Measurements from ENCODE around the gene SSBP2.
"Not testable (repeated sequence)": the region's sequence is repeated elsewhere in the genome, so short reads cannot be mapped to it uniquely, and the experiment has no call there.

The SSBP2 gene

DNA sequence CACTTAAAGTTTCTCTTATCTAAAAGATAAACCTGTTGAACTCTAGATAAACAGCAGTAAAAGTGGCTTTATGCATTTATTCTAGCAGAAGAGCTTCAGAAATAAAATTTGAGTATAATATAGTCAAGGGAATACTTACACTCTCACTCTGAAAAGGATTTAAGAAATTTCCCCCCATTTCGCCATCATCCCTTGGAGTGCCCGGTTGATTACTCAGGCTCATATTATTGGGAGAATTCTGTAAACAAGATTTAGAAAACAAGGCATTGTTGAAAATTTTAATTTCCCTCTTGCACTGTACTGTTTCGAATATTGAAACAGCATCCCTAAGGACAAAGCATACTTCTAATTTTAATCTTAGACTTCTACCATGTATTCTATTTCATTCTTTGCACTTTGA is 322.5 kb downstream of the SSBP2 start:
- no peak for DNase-seq (ENCODE audit: low read depth)

DNA sequence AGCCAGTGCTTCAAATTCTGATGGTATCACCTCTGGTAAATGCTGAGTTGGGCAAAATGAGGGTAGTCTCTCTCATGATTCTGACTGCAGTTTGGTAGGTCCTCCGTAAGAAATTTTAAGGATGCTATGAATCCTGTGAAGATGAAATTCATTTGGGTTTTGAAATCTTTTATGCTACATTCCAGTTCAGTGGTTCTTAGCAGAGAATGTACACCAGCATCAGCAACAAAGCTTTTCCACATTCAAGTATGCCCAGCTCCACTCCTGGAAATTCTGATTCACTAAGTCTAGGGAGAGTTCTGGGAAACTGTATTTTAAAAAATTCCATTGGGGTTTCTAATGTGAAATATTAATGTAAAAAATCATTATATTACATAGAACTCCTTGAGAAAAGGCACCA is 323.3 kb downstream of the SSBP2 start:
- DNase-seq (ENCODE audit: low read depth) = no peak

DNA sequence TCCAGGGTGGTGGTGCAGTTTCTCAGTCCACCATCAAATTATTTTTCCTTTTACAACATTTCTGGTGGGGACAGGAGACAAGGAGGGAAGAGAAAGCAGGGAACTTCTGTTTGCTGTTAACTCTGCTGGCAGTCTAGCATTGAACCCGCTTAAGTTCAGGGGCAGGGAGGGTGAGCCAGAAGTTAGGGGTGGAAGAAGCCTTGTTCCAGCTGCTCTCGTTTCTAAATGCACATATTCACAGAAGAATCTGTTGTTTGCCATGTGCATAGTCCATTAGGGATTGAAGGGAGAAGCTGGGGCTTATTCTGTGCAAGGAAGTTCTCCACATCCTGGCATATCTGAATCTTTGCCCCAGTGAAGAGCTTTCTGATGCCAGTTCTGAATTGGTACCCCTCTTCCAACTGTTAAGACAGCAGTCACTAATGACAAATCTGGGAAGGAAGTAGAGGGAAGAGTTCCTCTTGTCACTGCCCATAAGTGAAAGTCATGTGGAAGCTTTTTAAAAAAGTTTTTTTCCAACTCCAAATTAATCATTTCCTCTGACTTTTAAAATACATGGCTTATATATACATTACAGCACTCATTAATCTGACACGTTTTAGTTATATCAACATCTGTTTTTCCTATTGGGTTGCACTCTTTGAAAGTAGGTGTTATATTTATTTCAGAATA is 324.4 kb downstream of the SSBP2 start:
- no peak for DNase-seq (ENCODE audit: low read depth)

DNA sequence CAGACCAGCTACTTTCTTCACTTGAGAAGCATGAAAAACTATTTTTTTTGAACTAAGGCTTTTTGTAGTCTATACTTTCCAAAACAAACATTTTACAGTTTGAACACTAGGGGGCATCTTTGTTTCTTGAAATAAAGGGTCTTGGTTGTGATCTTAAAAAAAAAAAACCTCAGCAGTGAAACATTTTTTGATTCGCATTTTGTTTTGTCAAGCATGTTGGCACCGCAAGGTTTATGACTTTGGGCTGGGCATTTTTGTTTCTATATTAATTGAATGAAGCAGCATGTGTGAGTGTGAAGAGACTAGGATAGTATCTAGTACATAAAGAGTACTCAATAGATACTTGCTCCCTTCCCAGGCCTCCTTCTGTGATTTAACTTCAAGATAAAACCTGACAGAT is 325.3 kb downstream of the SSBP2 start:
- DNase-seq (ENCODE audit: low read depth) = no peak

DNA sequence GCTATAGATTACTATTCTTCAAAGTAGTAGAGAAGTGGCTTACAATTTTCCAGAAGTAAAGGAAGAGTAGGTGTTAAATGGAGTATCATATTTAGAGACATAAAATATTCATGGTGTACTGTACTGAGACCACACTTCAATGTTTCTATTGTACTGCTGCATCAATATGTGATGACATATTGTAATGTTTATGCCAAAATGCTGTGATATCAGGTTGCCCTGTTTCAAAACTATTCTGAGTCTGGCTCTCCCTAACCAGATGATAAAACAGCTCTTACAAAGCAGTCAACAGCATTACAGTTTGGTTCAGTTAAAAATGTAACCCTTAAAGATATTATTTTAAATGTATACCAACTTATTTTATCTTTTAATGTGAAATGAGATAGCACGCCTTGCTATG is 326.2 kb downstream of the SSBP2 start:
- DNase-seq (ENCODE audit: low read depth) = no peak

DNA sequence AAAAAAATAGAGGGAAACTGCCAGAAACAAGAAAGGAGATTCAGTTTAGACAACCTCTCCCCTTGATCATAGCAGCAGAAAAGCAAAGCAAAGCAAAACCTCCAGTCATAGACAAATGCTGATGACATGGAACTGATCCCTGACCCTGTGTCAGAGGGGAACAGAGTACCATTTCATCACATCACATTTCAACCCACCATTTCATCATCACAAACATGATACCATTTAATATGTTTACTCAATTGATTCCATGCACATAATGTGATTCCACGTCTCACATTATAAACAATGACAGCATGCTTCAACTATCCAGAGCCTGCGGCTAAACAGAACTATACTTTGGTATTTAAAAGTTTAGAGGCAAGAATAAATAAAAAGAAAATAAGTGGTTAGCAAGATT is 328.2 kb downstream of the SSBP2 start:
- no peak for DNase-seq (ENCODE audit: low read depth)

DNA sequence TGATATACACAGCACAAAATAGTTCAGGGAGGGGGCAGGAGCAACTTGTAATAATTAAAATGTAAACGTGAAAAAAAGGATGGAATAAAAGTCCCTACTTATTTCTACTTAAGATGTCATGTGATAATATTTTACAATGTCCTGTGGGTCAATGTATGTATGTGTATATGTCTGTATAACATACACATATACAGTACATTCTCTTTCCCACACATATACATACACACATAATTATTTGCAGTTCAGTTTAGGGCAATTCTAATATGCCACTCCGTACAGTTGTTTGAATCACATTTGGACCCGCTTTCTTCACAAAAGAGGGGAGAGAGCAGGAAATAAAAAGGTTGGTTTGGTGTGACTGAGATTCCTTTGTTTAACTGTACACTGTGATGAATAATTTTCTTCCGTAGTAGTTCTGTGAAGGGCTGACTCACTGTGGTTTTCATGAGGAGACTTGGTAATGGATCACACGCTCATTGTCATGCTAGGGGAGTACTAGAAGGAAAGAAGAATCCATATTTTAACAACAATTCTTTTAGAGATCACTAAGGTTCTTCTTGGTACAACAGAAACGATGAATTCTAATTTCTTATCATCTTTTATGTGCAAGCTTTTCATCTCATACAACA is 330.7 kb downstream of the SSBP2 start:
- no peak for DNase-seq (ENCODE audit: low read depth)

DNA sequence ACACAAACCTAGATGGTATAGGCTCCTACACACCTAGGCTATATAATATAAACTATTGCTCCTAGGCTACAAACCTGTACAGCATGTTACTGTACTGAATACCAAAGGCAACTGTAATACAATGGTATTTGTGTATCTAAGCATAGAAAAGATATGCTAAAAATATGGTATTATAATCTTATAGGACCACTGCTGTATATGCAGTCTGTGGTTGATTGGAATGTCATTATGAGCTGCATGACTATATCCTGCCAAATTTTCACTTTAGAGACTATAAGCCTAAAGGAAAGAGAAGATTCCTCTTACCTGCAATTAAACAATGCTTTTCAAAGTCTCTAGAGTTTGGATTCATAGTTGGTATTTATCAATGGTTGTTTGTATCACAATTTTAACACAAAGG is 332.3 kb downstream of the SSBP2 start:
- no peak for DNase-seq (ENCODE audit: low read depth)

DNA sequence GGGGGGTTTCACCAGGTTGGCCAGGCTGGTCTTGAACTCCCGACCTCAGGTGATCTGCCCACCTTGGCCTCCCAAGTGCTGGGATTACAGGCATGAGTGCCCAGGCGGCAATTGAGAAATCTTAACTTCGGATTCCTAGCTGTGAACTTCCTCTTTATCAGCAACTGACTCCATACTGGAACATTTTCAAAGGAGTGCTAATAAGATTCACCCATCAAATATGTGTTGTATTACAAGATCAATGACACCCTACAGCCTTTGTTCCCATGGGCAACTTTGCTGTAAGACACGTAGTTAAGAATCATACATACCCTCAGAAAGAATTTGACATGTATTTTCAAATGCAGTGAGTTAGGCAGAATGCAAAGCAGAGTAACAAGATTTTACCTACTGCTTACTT is 333.8 kb downstream of the SSBP2 start:
- no peak for DNase-seq (ENCODE audit: low read depth)

DNA sequence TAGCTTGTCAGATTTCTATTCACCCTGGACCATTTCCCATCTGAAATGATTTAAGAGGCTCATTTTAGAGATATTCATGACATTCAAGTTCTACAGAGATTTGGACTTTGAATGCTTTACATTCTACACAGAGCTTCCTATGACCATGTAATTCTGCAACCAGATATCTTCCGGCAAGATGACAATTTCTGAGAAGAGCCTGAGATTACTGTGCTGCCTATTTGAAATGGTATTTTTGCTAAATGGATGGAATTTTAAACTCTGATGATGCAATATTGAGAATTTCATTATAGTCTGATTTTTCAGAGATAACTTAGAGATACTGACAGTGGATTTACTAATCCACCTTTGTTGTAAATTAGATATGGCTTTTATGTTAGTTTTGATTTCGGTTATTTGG is 341.0 kb downstream of the SSBP2 start:
- no peak for DNase-seq (ENCODE audit: low read depth)

DNA sequence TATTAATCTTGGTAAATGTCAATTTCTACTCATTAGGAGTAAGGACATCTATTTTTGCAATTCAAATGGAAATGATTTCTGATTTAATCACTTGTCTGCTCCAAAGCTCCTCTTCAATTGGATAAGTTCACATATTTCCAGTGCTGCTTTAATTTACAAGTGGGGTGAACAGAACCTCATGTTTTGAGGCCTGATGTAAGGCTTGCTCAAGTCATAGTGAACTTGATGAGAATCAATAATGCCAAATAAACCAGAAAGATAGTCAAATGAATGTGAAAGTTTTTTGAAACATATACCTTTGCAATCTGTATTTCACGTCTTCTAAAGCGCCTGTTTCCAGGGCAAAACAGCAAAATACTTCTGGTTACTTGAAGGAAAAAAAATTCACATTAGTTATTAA is 341.5 kb downstream of the SSBP2 start:
- no peak for DNase-seq (ENCODE audit: low read depth)

DNA sequence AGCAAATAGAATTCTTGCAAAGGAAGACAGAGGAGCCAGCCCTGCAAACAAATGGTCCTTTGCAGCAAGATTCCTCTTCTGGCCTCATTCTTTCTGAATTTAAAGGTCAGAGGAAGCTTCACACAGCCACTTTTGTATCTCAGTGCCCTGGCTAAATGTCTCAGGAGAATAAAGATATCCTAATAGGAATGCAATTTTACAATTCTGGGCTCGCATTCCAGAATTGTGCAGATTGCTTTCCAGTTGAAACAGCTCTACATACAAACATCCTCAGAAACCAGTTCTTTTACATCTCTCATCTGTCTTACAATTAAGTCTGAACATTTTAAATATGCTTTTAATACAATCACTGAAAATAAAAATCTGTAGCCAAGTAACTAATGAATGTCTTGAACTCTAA is 342.4 kb downstream of the SSBP2 start:
- no peak for DNase-seq (ENCODE audit: low read depth)

DNA sequence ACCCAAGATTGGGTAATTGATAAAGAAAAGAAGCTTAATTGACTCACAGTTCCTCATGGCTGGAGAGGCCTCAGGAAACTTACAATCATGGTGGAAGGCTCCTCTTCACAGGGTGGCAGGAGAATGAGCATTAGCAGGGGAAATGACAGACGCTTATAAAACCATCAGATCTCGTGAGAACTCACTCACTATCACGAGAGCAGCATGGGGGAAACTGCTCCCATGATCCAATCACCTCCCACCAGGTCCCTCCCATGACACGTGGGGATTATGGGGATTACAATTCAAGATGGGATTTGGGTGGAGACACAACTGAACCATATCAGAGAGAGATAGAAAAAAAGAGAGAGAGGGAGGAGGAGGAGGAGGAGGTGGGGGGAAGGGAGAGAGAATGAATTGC is 343.1 kb downstream of the SSBP2 start:
- not testable (repeated sequence) for DNase-seq (ENCODE audit: low read depth)

DNA sequence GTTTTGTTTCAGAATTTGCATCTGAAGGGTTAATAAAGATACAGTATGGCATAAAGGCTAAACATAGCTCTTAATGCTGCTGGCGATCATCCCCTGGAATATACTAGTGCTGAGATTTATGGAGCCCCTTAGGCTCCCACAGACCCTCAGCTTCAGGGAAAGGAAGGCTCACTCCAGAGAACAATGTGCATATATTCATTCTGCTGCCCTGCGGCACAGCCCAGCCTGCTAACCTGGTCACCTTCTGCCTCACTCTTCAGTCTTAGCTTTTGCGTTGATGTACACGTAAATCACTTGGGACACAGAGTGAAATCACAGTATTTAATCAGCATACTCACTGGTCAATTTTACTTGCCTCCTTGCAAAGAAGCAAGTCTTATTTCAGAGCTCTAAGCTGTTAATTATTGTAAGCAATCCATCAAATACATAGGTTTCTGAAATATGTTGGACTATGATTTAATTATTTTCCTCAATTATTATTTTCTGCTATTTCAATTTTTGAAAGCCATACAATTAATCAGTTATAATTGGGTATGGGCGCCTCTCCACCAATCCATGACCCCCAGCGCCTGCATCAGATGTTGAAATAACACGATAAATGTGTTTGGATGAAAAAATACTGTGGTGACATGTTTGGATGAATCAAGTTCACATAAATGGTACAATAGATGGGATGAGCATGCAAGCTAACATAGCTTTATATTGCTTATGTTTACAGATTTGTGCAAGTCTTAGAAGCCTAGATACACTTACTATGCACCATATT is 345.6 kb downstream of the SSBP2 start:
- no peak for DNase-seq (ENCODE audit: low read depth)

DNA sequence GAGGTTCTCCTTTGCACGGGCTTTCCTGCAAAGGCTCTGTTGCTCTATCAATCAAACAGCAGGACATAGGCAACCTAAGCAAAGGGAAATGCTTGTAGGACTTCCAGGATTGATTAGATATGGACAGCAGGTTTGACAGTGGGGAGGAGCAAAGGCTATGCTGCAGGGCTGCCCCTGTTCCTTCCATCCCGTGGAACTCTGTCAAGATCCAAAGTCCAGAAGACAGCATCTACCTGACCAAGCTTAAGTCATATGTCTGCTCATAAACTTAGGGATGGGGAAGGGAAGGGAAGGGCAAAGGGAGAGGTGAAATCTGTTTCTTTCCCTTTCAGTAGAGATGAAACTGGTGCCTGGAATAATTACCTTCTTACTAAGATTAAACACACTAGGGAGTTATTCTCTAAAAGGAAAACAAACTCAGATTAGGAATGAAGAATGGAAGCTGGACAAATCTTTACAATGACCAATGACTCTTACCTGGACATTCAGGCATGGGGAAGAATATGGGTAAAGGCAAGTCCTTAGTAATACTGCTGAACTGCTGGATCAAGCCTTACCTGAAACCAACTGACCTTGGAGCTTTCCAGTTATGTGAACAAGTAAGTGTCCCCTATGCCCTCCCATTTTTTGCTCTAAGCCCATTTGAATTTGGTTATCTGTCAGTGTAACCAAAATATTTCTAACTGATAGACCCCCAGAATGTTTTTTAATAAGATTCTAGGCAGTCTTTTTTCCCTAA is 348.5 kb downstream of the SSBP2 start:
- no peak for DNase-seq (ENCODE audit: low read depth)

DNA sequence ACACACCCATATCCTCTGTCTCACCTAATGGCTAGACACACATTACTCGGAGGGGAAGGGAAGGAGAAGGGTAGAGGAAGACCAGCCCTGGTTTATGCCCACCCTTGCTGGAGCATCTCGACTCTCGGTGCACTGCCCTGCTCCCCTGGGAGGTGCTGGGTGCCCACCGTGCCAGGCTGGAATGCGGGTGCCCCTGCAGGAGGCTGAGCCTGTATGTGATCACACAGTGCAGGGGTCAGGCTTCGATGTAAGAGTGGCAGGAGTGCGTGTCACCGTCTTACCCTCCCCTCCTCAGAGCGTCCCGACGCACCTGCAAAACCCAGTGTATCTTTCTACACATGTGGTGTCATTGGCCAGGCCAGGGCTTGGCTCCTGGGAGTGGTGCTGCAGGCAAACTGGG is 349.6 kb downstream of the SSBP2 start:
- DNase-seq (ENCODE audit: low read depth) = no peak

DNA sequence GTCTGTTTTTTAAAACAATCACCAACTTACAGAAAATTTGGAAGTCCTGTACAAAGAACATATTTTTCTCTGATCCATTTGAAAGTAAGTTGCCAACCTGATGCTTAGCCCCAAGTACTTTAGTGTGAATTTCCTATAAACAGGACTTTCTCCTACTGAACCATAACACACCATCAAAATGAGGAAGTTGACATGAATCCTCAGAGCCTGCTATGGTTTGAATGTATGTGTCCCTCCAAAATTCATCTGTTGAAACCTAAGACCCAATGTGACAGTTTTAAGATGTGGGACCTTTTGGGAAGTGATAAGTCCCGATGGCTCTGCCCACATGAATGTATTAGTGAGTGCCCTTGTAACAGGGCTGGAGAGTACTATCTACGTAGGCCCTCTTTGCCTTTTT is 350.5 kb downstream of the SSBP2 start:
- no peak for DNase-seq (ENCODE audit: low read depth)

DNA sequence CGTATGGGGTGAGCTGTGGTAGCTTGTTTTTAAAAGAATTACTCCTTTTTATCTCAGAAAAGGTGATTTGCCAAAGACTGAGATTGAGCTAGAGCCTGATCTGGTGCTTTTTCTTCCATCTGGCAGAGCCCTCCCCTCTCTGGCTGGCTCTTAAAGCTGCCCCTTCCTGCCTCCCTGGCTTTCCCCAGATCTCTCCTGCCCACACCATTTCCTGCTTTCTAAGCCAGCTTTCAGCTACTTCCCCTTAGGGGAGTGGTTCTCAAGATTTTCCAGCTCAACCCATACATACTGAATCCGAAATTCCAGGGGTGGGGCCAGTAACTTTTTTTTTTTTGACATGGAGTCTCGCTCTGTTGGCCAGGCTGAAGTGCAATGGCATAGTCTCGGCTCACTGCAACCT is 352.2 kb downstream of the SSBP2 start:
- DNase-seq (ENCODE audit: low read depth) = no peak

DNA sequence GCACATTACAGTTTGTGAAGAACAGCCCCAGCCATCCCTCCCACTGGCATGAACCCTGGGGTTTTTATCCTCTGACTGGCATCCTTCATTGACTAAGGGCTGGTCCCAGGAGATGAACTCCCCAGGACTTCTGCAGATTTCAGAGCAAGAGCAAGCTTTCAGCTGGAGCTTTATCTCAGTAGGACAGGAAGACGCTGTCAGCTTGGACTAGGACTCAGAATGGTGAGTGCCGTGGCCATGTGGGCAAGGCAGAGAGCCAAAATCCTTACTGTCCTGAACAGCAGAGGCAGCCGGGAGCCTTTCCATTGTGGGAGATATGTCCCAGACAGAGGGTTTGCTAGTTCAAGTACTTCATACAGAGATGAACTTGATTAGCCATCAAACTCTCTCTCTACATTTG is 353.7 kb downstream of the SSBP2 start:
- DNase-seq (ENCODE audit: low read depth) = no peak

DNA sequence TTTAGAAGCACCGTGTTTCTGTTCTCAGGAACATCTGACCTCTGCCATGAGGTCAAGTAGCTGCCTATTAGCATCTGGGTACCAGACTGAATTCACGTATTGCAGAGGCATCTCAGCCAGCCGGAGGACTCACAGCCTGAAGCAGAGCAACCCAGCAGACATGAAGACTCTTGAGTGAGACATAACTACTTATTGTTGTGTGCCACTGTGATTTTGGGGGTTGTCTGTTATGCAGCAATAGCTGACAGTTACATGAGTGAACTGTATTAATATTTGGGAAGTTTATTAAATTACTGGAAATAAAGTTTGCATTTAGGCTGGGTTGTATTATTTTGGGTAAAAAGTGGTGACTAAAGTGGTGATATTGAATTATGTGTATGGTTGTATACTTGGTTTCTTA is 355.6 kb downstream of the SSBP2 start:
- no peak for DNase-seq (ENCODE audit: low read depth)

DNA sequence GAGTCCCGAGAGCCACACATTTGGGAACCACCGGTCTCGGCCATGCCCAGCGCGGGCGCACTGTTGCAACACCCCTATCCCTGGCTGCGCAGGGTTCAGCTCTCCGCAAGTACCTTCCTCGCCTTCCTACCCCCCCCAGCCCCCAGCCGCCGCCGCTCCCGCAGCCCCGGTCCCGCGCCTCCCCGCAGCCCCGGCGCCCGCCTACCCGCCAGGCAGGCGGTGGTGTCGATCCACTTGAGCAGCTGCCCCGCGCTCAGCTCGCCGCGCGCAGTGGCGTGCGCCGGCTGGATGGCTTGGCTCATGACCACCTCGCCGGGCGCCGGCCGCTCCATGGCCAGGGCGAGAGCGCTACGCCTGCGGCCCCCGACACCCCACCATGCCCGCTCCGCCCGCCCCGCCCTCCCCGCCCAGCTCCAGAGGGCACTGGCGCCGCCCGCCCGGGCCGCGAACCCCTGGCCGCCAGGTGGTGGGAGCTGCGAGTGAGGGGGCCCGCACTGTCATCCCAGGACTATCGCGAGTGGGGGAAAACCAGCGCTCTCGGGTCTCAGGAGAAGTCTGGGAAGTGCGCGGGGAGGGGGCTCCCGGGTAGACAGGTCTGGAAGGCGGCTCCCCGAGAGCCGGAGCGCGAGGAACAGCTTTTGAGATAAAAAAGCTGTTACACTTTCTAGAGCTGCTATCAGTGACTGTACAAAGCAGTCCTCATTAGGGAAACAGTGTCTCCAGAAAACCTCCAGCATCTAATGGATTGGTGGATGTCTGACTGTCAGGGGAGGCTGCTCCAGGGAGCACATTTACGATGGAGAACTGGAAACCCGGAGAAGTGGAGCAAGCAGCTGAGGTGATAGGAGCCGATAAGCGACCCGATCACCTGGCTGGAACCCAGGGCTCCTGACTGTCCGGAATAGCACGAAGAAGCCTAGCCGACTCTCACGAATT is 356.8 kb downstream of the SSBP2 start, which contains the start of gene ACOT12:
Gene ACOT12, minus strand, starts transcription at position 352 of the 936 bp plus-strand sequence. Its CDS starts 20 bp downstream, at position 332.
- DNase-seq (ENCODE audit: low read depth) = no peak

DNA sequence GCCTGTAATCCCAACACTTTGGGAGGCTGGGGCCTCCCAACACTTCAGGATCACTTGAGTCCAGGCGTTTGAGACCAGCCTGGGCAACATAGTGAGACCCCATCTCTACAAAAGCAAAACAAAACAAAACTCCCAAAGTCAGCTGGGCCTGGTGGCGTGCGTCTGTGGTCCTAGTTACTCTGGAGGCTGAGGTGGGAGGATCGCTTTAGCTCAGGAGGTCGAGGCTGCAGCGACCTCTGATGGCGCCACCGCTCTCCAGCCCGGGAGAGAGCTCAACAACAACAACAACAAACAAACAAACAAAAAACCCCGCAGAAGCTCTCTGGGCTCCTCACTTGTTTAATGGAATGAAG is 357.5 kb downstream of the SSBP2 start:
- no peak for DNase-seq (ENCODE audit: low read depth)

All from activated gamma-delta T cell treated with anti-CD3 and anti-CD28 coated beads, Interleukin-2, amount 50 U/mL, for 16 hours (primary cell).